ENCODE results near the gene CSAD.

The CSAD gene

GRCh38 chr12:53221203-53222080, 40.7 kb upstream of the CSAD start:
- no peak for DNase-seq (ENCODE audit: low read depth)
- TF ChIP-seq CTCF (conservative IDR thresholded peaks at IDR 0.05; ENCODE audit: low read depth, low read length) = peak; percentile 18
- H3K4me3 ChIP-seq (ENCODE audit: low read length) = peak overlapping the region; percentile 72

GRCh38 chr12:53220694-53221202, 40.0 kb upstream of the CSAD start:
- DNase-seq (ENCODE audit: low read depth) = peak; percentile 64
- H3K4me3 ChIP-seq (ENCODE audit: low read length) = peak overlapping the region; percentile 72
- TF ChIP-seq CTCF (conservative IDR thresholded peaks at IDR 0.05; ENCODE audit: low read depth, low read length) = no peak

GRCh38 chr12:53219956-53220693, 39.4 kb upstream of the CSAD start:
- no peak for DNase-seq (ENCODE audit: low read depth)
- no peak for TF ChIP-seq CTCF (conservative IDR thresholded peaks at IDR 0.05; ENCODE audit: low read depth, low read length)
- H3K4me3 ChIP-seq (ENCODE audit: low read length) = peak overlapping the region; percentile 72

GRCh38 chr12:53219292-53219955, 38.7 kb upstream of the CSAD start:
- no peak for DNase-seq (ENCODE audit: low read depth)
- no peak for TF ChIP-seq CTCF (conservative IDR thresholded peaks at IDR 0.05; ENCODE audit: low read depth, low read length)
- H3K4me3 ChIP-seq (ENCODE audit: low read length) = peak overlapping the region; percentile 72

GRCh38 chr12:53218551-53219291, 38.0 kb upstream of the CSAD start:
- peak overlapping the region; percentile 72 for H3K4me3 ChIP-seq (ENCODE audit: low read length)
- TF ChIP-seq CTCF (conservative IDR thresholded peaks at IDR 0.05; ENCODE audit: low read depth, low read length) = no peak
- no peak for DNase-seq (ENCODE audit: low read depth)

- TF ChIP-seq CTCF (conservative IDR thresholded peaks at IDR 0.05; ENCODE audit: low read depth, low read length) = no peak
- no peak for DNase-seq (ENCODE audit: low read depth)
- H3K4me3 ChIP-seq (ENCODE audit: low read length) = peak overlapping the region; percentile 16
Observed at GRCh38 chr12:53217931-53218307, 37.2 kb upstream of the CSAD start.
